Suprapubic skin (tissue), 4 donors: Measurements from ENCODE around the gene ST3GAL4. TPM values are rescaled to one million over a fixed set of nuclear protein-coding genes. Genes with fewer than 3 reads are reported as not detected.
"Not testable (repeated sequence)": the region's sequence is repeated elsewhere in the genome, so short reads cannot be mapped to it uniquely, and the experiment has no call there.

ENCODE experiments used
- DNase-seq, 2 donors: peaks; one replicate each; pipeline ENCODE4 v3.0.0-alpha.2; 2019; ENCODE audit warnings: low spot score in 2 of 2
- H3K27ac ChIP-seq: fragments of 200-600 bp; sonication (generic); one replicate; pipeline ENCODE4 v1.5.1; 2019
- H3K27me3 ChIP-seq: fragments of 200-600 bp; sonication (generic); one replicate; pipeline ENCODE4 v1.5.1; 2019
- H3K36me3 ChIP-seq: fragments of 200-600 bp; sonication (generic); one replicate; pipeline ENCODE4 v1.5.1; 2019
- H3K4me1 ChIP-seq: fragments of 200-600 bp; sonication (generic); one replicate; pipeline ENCODE4 v1.5.1; 2019
- H3K4me3 ChIP-seq: fragments of 200-600 bp; sonication (generic); one replicate; pipeline ENCODE4 v1.5.1; 2019; ENCODE audit warnings: mild to moderate bottlenecking
- H3K9me3 ChIP-seq: fragments of 200-600 bp; sonication (generic); one replicate; pipeline ENCODE4 v1.5.1; 2019
- CTCF ChIP-seq, 2 donors: fragments of 200-600 bp in 1 of 2; fragments of 450-650 bp in 1 of 2; sonication (generic) in 1 of 2; IDR thresholded peaks; one replicate each; pipeline ENCODE4 v1.5.1; 2016 to 2019; ENCODE audit warnings: antibody characterized with exemption in 2 of 2, mild to moderate bottlenecking in 1 of 2, moderate library complexity in 1 of 2
- EP300 ChIP-seq: sonication (generic); formaldehyde crosslinking; IDR thresholded peaks from one replicate; pipeline ENCODE4 v1.6.1; 2017; ENCODE audit warnings: antibody characterized with exemption
- POLR2A ChIP-seq, 2 donors: fragments of 450-650 bp; IDR thresholded peaks; one replicate each; pipeline ENCODE4 v1.6.1; 2017; ENCODE audit warnings: antibody characterized with exemption in 2 of 2, mild to moderate bottlenecking in 2 of 2, moderate library complexity in 2 of 2
- POLR2AphosphoS5 ChIP-seq, 3 donors: sonication (generic); formaldehyde crosslinking; IDR thresholded peaks; one replicate each; pipeline ENCODE4 v1.6.1; 2017; ENCODE audit warnings: antibody characterized with exemption in 3 of 3
- WGBS: methylation state at CpG from one replicate; pipeline ENCODE4 v1.1.5; 2018; 5-methylcytosine and 5-hydroxymethylcytosine counted together
- total RNA-seq, 4 donors: library from RNA; depleted of rRNA; stranded (reverse); fragments of >200 nt; gene quantifications; one replicate each; pipeline ENCODE4 v1.1.0, GENCODE V29; 2016

ST3GAL4 gene
- total RNA-seq, 4 donors from 2014 or later = 23.6 to 30.9 (median 26.9) TPM

- peak; percentile 48 to 55 for DNase-seq
- Histone ChIP-seq H3K4me3 (no peak overlapping the region), H3K27ac (peak overlapping the region; percentile 4), H3K27me3 (no peaks in the 10 kb centered on the region), H3K9me3 (no peaks in the 10 kb centered on the region), H3K36me3 (no peaks in the 10 kb centered on the region), H3K4me1 (peaks cover 61% of the 10 kb centered on the region)
- WGBS = 73% methylated on average over 9 of the region's 9 CpGs
- TF ChIP-seq POLR2A (IDR thresholded peaks at IDR 0.05) = no peak
Measured at GRCh38 chr11:126362879-126363655, 7.6 kb downstream of the ST3GAL4 start.

- peak in 1 of 2 donors; percentile 57 for DNase-seq
- Histone ChIP-seq H3K9me3 (no peaks in the 10 kb centered on the region), H3K4me1 (peaks cover 61% of the 10 kb centered on the region), H3K27ac (peak overlapping the region; percentile 4), H3K36me3 (no peaks in the 10 kb centered on the region), H3K4me3 (no peak overlapping the region), H3K27me3 (no peaks in the 10 kb centered on the region)
- 80% methylated on average over 10 of the region's 10 CpGs for WGBS
- TF ChIP-seq POLR2AphosphoS5 (IDR thresholded peaks at IDR 0.05) (no peak), EP300 (no peak), POLR2A (IDR thresholded peaks at IDR 0.05) (no peak), CTCF (IDR thresholded peaks at IDR 0.05) (no peak)
Measured at GRCh38 chr11:126363706-126364248, 8.3 kb downstream of the ST3GAL4 start.

- peaks cover 51% of the 10 kb centered on the region for H3K4me1 ChIP-seq
Measured at GRCh38 chr11:126364735-126365134, 9.2 kb downstream of the ST3GAL4 start.

GRCh38 chr11:126365508-126365907 is 10.0 kb downstream of the ST3GAL4 start:
- no CpG with 5 or more reads among the region's 5 CpGs for WGBS
- H3K27ac ChIP-seq, DNase-seq: not testable (repeated sequence)

More at GRCh38 chr11:126364735-126365134, 9.2 kb downstream of the ST3GAL4 start:
- H3K9me3 ChIP-seq, H3K27ac ChIP-seq, H3K27me3 ChIP-seq, H3K4me3 ChIP-seq, H3K36me3 ChIP-seq: not testable (repeated sequence)
- DNase-seq = peak in 1 of 2 donors; percentile 13
- no CpG with 5 or more reads among the region's 9 CpGs for WGBS

GRCh38 chr11:126366064-126366822 is 10.8 kb downstream of the ST3GAL4 start:
- TF ChIP-seq POLR2A (IDR thresholded peaks at IDR 0.05) (no peak), EP300 (no peak), CTCF (IDR thresholded peaks at IDR 0.05) (no peak), POLR2AphosphoS5 (IDR thresholded peaks at IDR 0.05) (no peak)

More at GRCh38 chr11:126365508-126365907, 10.0 kb downstream of the ST3GAL4 start:
- H3K9me3 ChIP-seq, H3K36me3 ChIP-seq, H3K4me3 ChIP-seq, H3K27me3 ChIP-seq: not testable (repeated sequence)
- peaks cover 46% of the 10 kb centered on the region for H3K4me1 ChIP-seq

GRCh38 chr11:126366823-126367654 is 11.6 kb downstream of the ST3GAL4 start:
- peak in 1 of 2 donors; percentile 56 for DNase-seq
- not testable (repeated sequence) for H3K9me3 ChIP-seq, H3K27me3 ChIP-seq, H3K4me3 ChIP-seq, H3K36me3 ChIP-seq
- WGBS = 64% methylated on average over 11 of the region's 14 CpGs
- Histone ChIP-seq H3K4me1 (peaks cover 46% of the 10 kb centered on the region), H3K27ac (peak overlapping the region; percentile 38)

More at GRCh38 chr11:126366064-126366822, 10.8 kb downstream of the ST3GAL4 start:
- Histone ChIP-seq H3K36me3 (no peaks in the 10 kb centered on the region), H3K27ac (peak overlapping the region; percentile 38), H3K27me3 (no peaks in the 10 kb centered on the region), H3K4me3 (no peak overlapping the region), H3K9me3 (no peaks in the 10 kb centered on the region), H3K4me1 (peaks cover 46% of the 10 kb centered on the region)
- peak in 1 of 2 donors; percentile 56 for DNase-seq
- WGBS = 35% methylated on average over 13 of the region's 19 CpGs

GRCh38 chr11:126367806-126368205 is 12.3 kb downstream of the ST3GAL4 start:
- not testable (repeated sequence) for H3K27ac ChIP-seq, H3K36me3 ChIP-seq, H3K4me3 ChIP-seq, H3K27me3 ChIP-seq, H3K9me3 ChIP-seq
- DNase-seq = peak in 1 of 2 donors; percentile 19
- H3K4me1 ChIP-seq = peaks cover 43% of the 10 kb centered on the region
- WGBS = 96% methylated on average over 5 of the region's 5 CpGs

GRCh38 chr11:126368336-126369119 is 13.0 kb downstream of the ST3GAL4 start:
- H3K4me3 ChIP-seq, H3K27me3 ChIP-seq, H3K9me3 ChIP-seq, H3K36me3 ChIP-seq: not testable (repeated sequence)
- peaks cover 41% of the 10 kb centered on the region for H3K4me1 ChIP-seq
- WGBS = 90% methylated on average over 3 of the region's 11 CpGs
- peak in 1 of 2 donors; percentile 61 for DNase-seq
- peak overlapping the region; percentile 38 for H3K27ac ChIP-seq
